AG04449 (cell line): ENCODE results near the gene CALCR.
"Not testable (repeated sequence)": the region's sequence is repeated elsewhere in the genome, so short reads cannot be mapped to it uniquely, and the experiment has no call there.

Experiments used
- CTCF ChIA-PET: fragments of 350-600 bp; formaldehyde crosslinking; extraction: SDS; loops from one replicate; lab custom pipeline; 2021; ENCODE audit warnings: antibody characterized with exemption; lab: Yijun Ruan, JAX
- POLR2A ChIA-PET: fragments of 400-600, 350-600 bp; formaldehyde crosslinking; extraction: SDS; loops from one replicate; lab custom pipeline; 2020; ENCODE audit warnings: antibody characterized with exemption, inconsistent platforms; lab: Yijun Ruan, JAX
- DNase-seq: peaks from one replicate; pipeline ENCODE4 v3.0.0-alpha.2; 2010; ENCODE audit warnings: low read depth, low spot score
- H3K4me3 ChIP-seq: 2 replicates; pipeline ENCODE4 v1.5.1; 2011; ENCODE audit warnings: low read depth, mild to moderate bottlenecking, control low read depth, low read length
- CTCF ChIP-seq: IDR thresholded peaks from one replicate; pipeline ENCODE4 v1.5.1; 2011; ENCODE audit warnings: mild to moderate bottlenecking, moderate library complexity, low read length, control low read depth, inconsistent platforms; ENCODE audit not compliant: insufficient read depth; ENCODE audit errors: missing control alignments

CALCR gene

DNA sequence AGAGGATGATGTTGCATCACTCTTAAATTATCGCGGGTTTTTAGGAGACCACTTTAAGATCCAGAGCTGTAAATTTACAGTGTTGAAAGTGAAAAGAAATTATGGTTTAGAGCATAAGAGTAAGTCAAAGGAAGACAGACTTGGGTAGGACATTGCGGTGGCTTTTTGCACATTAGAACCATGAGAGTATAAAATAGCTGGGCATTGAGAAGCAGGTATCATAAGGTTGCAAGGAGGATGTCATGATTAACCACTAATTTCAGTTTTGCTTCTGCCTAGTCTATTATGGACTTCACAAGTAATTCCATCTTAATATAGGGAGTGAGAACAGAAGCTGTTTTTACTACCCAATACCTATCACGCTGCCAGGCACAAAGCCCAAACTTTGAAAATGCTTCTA is 57.7 kb downstream of the CALCR start:
- ChIA-PET CTCF (interaction anchor here (1.3 kb wide), 1 partner anchor 34 kb away, joined by 3 read pairs; no protein-coding TSS in a partner anchor), POLR2A (no interaction called here)
- no peak overlapping the region for H3K4me3 ChIP-seq
- TF ChIP-seq CTCF = no peak
- no peak for DNase-seq

- no peak overlapping the region for H3K4me3 ChIP-seq
- TF ChIP-seq CTCF = no peak
- ChIA-PET POLR2A (no interaction called here), CTCF (no interaction called here)
- no peak for DNase-seq
Measured at GRCh38 chr7:93515144-93515543, 59.4 kb downstream of the CALCR start.

DNA sequence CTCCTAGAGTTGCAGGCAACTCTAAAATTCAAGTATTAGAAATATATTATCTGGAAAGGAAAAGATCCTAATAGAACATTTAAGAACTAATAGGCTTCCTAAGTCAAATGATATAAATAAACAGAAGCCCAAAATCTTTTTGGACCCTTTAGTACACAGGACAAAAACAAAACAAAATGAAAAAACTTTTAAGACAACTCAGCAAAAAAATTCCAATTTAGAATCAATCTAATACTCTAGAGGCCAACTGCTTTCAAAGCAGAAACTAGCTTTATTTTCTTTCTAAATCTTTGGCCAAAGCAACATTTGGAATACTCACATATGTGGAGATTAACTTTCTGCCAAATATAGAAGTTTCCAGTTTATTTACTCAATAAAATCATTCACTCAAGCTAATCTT is 65.2 kb downstream of the CALCR start:
- DNase-seq = no peak
- TF ChIP-seq CTCF = no peak
- CTCF ChIA-PET = interaction anchor here (1.8 kb wide), 1 partner anchor 41 kb away, joined by 4 read pairs; no protein-coding TSS in a partner anchor
- POLR2A ChIA-PET = no interaction called here
- H3K4me3 ChIP-seq = no peak overlapping the region

GRCh38 chr7:93503088-93503487 is 71.4 kb downstream of the CALCR start:
- ChIA-PET CTCF (no interaction called here), POLR2A (no interaction called here)
- no peak overlapping the region for H3K4me3 ChIP-seq
- no peak for DNase-seq
- no peak for TF ChIP-seq CTCF

DNA sequence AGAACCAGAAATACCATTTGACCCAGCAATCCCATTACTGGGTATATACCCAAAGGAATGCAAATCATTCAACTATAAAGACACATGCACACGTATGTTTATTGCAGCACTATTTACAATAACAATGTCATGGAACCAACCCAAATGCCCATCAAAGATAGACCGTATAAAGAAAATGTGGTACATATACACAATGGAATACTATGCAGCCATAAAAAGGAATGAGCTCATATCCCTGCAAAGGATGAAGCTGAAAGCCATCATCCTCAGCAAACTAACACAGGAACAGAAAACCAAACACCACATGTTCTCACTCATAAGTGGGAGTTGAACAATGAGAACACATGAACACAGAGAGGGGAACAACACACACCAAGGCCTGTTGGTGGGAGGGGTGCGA is 82.7 kb downstream of the CALCR start:
- H3K4me3 ChIP-seq, DNase-seq, POLR2A ChIA-PET, CTCF ChIA-PET: not testable (repeated sequence)

- TF ChIP-seq CTCF = no peak
- POLR2A ChIA-PET = no interaction called here
- CTCF ChIA-PET = interaction anchor here (0.8 kb wide), 1 partner anchor 74 kb away, joined by 3 read pairs; no protein-coding TSS in a partner anchor
- H3K4me3 ChIP-seq = no peak overlapping the region
- DNase-seq = no peak
Measured at GRCh38 chr7:93476491-93477344, 97.8 kb downstream of the CALCR start.
